ENCODE measurements around the gene SHC4. TPM values are rescaled to one million over a fixed set of nuclear protein-coding genes. Genes with fewer than 3 reads are reported as not detected.
A peak's percentile ranks its signal among the peaks of the same experiment; 100 is the strongest.

SHC4 gene
- polyA plus RNA-seq, 1 of the 3 experiments (the other 2 are of a cell fraction): 1.6 TPM

- peak; percentile 41; the same call in 1 of the 2 replicates for TF ChIP-seq TCF12 (IDR thresholded peaks at IDR 0.05)
- no peak for TF ChIP-seq NRF1 (IDR thresholded peaks at IDR 0.05; ENCODE audit: low read depth, low read length)
- 0 out of 2 replicates have a peak, but pooled peaks have one; percentile 24 for TF ChIP-seq TEAD4 (IDR thresholded peaks at IDR 0.05; ENCODE audit: borderline replicate concordance, insufficient read depth)
- Histone ChIP-seq H3K27ac (ENCODE audit: low read depth in 2 of 2, low read length in 1 of 2) (peak overlapping the region; percentile 19 to 96; a peak in 3 of 4 replicates), H3K4me2 (peak overlapping the region; percentile 59), H3K9ac (peak overlapping the region; percentile 32; the same call in 1 of the 2 replicates), H3K9me2 (no peaks in the 10 kb centered on the region), H3K4me3 (ENCODE audit: low read depth in 2 of 2, low read length in 1 of 2) (peak overlapping the region in 1 of 2 experiments; percentile 40; a peak in 1 of 4 replicates), H3K9me3 (no peaks in the 10 kb centered on the region), H3F3A (replicated peaks; ENCODE audit: insufficient read depth) (peaks cover 36% of the 10 kb centered on the region), H4K20me1 (ENCODE audit: insufficient read depth) (no peaks in the 10 kb centered on the region), H2AFZ (ENCODE audit: low read depth) (peak overlapping the region; percentile 77), H3K27me3 (ENCODE audit: insufficient read depth) (no peaks in the 10 kb centered on the region), H3K36me3 (replicated peaks in 1 of 2; ENCODE audit: control insufficient read depth in 1 of 2, insufficient read depth in 2 of 2, low read length in 1 of 2) (no peaks in the 10 kb centered on the region), H3K79me2 (ENCODE audit: insufficient read depth) (no peaks in the 10 kb centered on the region), H3K4me1 (ENCODE audit: control insufficient read depth in 1 of 2, insufficient read depth in 2 of 2, low read depth in 1 of 2, low read length in 1 of 2) (peaks cover 0 to 55% of the 10 kb centered on the region in 2 experiments; a peak in 2 of 4 replicates)
- CTCF ChIA-PET: interaction anchor here (1.5 kb wide), 1 partner anchor 21 kb away, joined by 3 read pairs; no protein-coding TSS in a partner anchor
- WGBS (ENCODE audit: low lambda C conversion rate): 33% methylated on average over 1 of the region's 1 CpG
- DNase-seq: no peak
- POLR2A ChIA-PET: no interaction called here
Observed at GRCh38 chr15:48936666-48937065, 27.1 kb downstream of the SHC4 start.

DNA sequence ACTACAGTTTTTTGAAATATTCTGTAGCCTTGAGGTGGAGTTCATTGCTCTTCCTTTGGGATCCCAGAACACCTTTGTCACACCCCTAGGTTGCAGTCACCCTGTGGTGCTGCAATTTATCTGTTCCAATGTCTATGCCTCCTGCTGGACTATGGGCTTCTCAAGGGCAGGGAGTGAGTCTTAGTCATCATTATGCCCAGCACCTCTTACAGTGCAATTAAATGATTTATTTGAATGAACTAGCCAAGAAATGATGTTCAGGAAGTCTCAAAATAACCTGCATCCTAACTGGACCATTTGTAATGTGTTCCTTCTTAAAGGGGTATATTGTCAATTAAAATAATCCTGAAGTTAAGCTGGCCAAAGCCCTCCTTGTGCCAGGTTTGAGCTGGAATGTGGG lies 28.5 kb downstream of the SHC4 start:
- no peaks in the 10 kb centered on the region for H3K27me3 ChIP-seq (ENCODE audit: insufficient read depth)
- H2AFZ ChIP-seq (ENCODE audit: low read depth): no peak overlapping the region
- no peaks in the 10 kb centered on the region for H3K79me2 ChIP-seq (ENCODE audit: insufficient read depth)
- H3K36me3 ChIP-seq (replicated peaks in 1 of 2; ENCODE audit: control insufficient read depth in 1 of 2, insufficient read depth in 2 of 2, low read length in 1 of 2): no peaks in the 10 kb centered on the region
- H3K9ac ChIP-seq: no peak overlapping the region
- H3F3A ChIP-seq (replicated peaks; ENCODE audit: insufficient read depth): peaks cover 26% of the 10 kb centered on the region
- H3K27ac ChIP-seq (ENCODE audit: low read depth in 2 of 2, low read length in 1 of 2): peak overlapping the region in 1 of 2 experiments; percentile 96; a peak in 1 of 4 replicates
- ChIA-PET POLR2A (no interaction called here), CTCF (interaction anchor here (1.5 kb wide), 1 partner anchor 22 kb away, joined by 3 read pairs; no protein-coding TSS in a partner anchor)
- no peaks in the 10 kb centered on the region for H3K9me2 ChIP-seq
- H3K4me2 ChIP-seq: no peak overlapping the region
- H3K4me1 ChIP-seq (ENCODE audit: control insufficient read depth in 1 of 2, insufficient read depth in 2 of 2, low read depth in 1 of 2, low read length in 1 of 2): peaks cover 0 to 44% of the 10 kb centered on the region in 2 experiments; a peak in 2 of 4 replicates
- no peaks in the 10 kb centered on the region for H4K20me1 ChIP-seq (ENCODE audit: insufficient read depth)
- TF ChIP-seq GATA2 (CRISPR knock-in tag; IDR thresholded peaks at IDR 0.05) (no peak), NRF1 (IDR thresholded peaks at IDR 0.05; ENCODE audit: low read depth, low read length) (no peak), NFIC (IDR thresholded peaks at IDR 0.05; ENCODE audit: borderline replicate concordance) (no peak), REST (IDR thresholded peaks at IDR 0.05; ENCODE audit: low read depth, low read length) (no peak), ELF1 (IDR thresholded peaks at IDR 0.05) (no peak), SMC3 (IDR thresholded peaks at IDR 0.05; ENCODE audit: low read depth, low read length) (no peak), JUND (IDR thresholded peaks at IDR 0.05) (no peak), EP300 (IDR thresholded peaks at IDR 0.05; ENCODE audit: borderline replicate concordance in 1 of 2, low read depth in 1 of 2, low read length in 1 of 2) (no peak), TEAD4 (IDR thresholded peaks at IDR 0.05; ENCODE audit: borderline replicate concordance, insufficient read depth) (no peak), RCOR1 (IDR thresholded peaks at IDR 0.05; ENCODE audit: low read length) (no peak), USF2 (IDR thresholded peaks at IDR 0.05; ENCODE audit: borderline replicate concordance, low read depth, low read length) (no peak), RXRA (IDR thresholded peaks at IDR 0.05; ENCODE audit: borderline replicate concordance, low read depth) (no peak)
- TF ChIP-seq, protein P1, sequence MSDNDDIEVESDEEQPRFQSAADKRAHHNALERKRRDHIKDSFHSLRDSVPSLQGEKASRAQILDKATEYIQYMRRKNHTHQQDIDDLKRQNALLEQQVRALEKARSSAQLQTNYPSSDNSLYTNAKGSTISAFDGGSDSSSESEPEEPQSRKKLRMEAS (IDR thresholded peaks at IDR 0.05; ENCODE audit: low read depth): no peak
- DNase-seq: no peak
- H3K9me3 ChIP-seq: no peaks in the 10 kb centered on the region
- no peak overlapping the region for H3K4me3 ChIP-seq (ENCODE audit: low read depth in 2 of 2, low read length in 1 of 2)
